Stimulated activated CD4-positive, alpha-beta T cell treated with anti-CD3 and anti-CD28 coated beads, Interleukin-12 subunit alpha, Interleukin-12 subunit beta, amount 100 ng/mL, for 48 hours (primary cell): ENCODE results near the gene HDDC2.

Experiments
- DNase-seq, 3 donors: peaks; one replicate each; pipeline ENCODE4 v3.0.0-alpha.2; 2020; ENCODE audit warnings: low read depth in 2 of 3, low spot score in 1 of 3

The HDDC2 gene

GRCh38 chr6:125271486-125272159 lies 30.1 kb downstream of the HDDC2 start:
- DNase-seq: no peak

- no peak for DNase-seq
Measured at GRCh38 chr6:125270380-125270779, 31.4 kb downstream of the HDDC2 start.

GRCh38 chr6:125269328-125269985 lies 32.3 kb downstream of the HDDC2 start:
- no peak for DNase-seq

- DNase-seq: no peak
Measured at GRCh38 chr6:125268765-125269164, 33.0 kb downstream of the HDDC2 start.

GRCh38 chr6:125267806-125268523 lies 33.8 kb downstream of the HDDC2 start:
- no peak for DNase-seq

GRCh38 chr6:125264476-125264875 lies 37.3 kb downstream of the HDDC2 start:
- no peak for DNase-seq

- DNase-seq: no peak
Measured at GRCh38 chr6:125262016-125263013, 39.5 kb downstream of the HDDC2 start.

GRCh38 chr6:125259354-125259736 lies 42.4 kb downstream of the HDDC2 start:
- no peak for DNase-seq

GRCh38 chr6:125258651-125259353 lies 43.0 kb downstream of the HDDC2 start:
- no peak for DNase-seq

GRCh38 chr6:125257351-125257750 lies 44.4 kb downstream of the HDDC2 start:
- no peak for DNase-seq

- DNase-seq: no peak
Measured at GRCh38 chr6:125255201-125255600, 46.6 kb downstream of the HDDC2 start.

GRCh38 chr6:125254321-125254720 lies 47.4 kb downstream of the HDDC2 start:
- DNase-seq: no peak

GRCh38 chr6:125253881-125254280 lies 47.9 kb downstream of the HDDC2 start:
- no peak for DNase-seq

GRCh38 chr6:125252891-125253290 lies 48.9 kb downstream of the HDDC2 start:
- DNase-seq: no peak

GRCh38 chr6:125251516-125252220 lies 50.1 kb downstream of the HDDC2 start:
- DNase-seq: no peak

GRCh38 chr6:125250511-125250910 lies 51.3 kb downstream of the HDDC2 start:
- no peak for DNase-seq

- DNase-seq: no peak
Measured at GRCh38 chr6:125248136-125248535, 53.6 kb downstream of the HDDC2 start.

GRCh38 chr6:125246566-125246965 lies 55.2 kb downstream of the HDDC2 start:
- no peak for DNase-seq

GRCh38 chr6:125245523-125246264 lies 56.1 kb downstream of the HDDC2 start:
- no peak for DNase-seq
